Esophagus muscularis mucosa (tissue), 4 donors: Measurements from ENCODE around the gene GIPC3. TPM values are rescaled to one million over a fixed set of nuclear protein-coding genes. Genes with fewer than 3 reads are reported as not detected.

Experiments
- DNase-seq: peaks from one replicate; pipeline ENCODE4 v3.0.0-alpha.2; 2017; ENCODE audit errors: extremely low spot score
- H3K27ac ChIP-seq, 4 donors: fragments of 200-600 bp; sonication (generic); replicated peaks in 1 of 4; 1 replicate in 3 of 4; 2 replicates in 1 of 4; pipeline ENCODE4 v1.5.1; 2016 to 2019; ENCODE audit warnings: mild to moderate bottlenecking in 1 of 4
- H3K27me3 ChIP-seq, 4 donors: fragments of 200-600 bp; sonication (generic); one replicate each; pipeline versions ENCODE4 v1.5.1 to v1.6.0; 2016 to 2019
- H3K36me3 ChIP-seq, 4 donors: fragments of 200-600 bp; sonication (generic); one replicate each; pipeline ENCODE4 v1.5.1; 2016 to 2019
- H3K4me1 ChIP-seq, 4 donors: fragments of 200-600 bp; sonication (generic); one replicate each; pipeline ENCODE4 v1.5.1; 2016 to 2019
- H3K4me3 ChIP-seq, 4 donors: fragments of 200-600 bp; sonication (generic); 1 replicate in 2 of 4; 2 replicates in 2 of 4; pipeline ENCODE4 v1.5.1; 2016 to 2019; ENCODE audit warnings: mild to moderate bottlenecking in 4 of 4, moderate library complexity in 1 of 4
- H3K9me3 ChIP-seq, 4 donors: fragments of 200-600 bp; sonication (generic); 1 replicate in 3 of 4; 2 replicates in 1 of 4; pipeline ENCODE4 v1.5.1; 2016 to 2019
- CTCF ChIP-seq, 3 experiments: fragments of 200-600 bp in 2 of 3; fragments of 450-650 bp in 1 of 3; sonication (generic) in 2 of 3; IDR thresholded peaks; one replicate each; pipeline ENCODE4 v1.5.1; 2017 to 2019; ENCODE audit warnings: antibody characterized with exemption in 3 of 3, mild to moderate bottlenecking in 2 of 3, moderate library complexity in 1 of 3
- EP300 ChIP-seq: sonication (generic); formaldehyde crosslinking; IDR thresholded peaks from one replicate; pipeline ENCODE4 v1.6.1; 2017; ENCODE audit warnings: antibody characterized with exemption
- POLR2A ChIP-seq: fragments of 450-650 bp; IDR thresholded peaks from one replicate; pipeline ENCODE4 v1.6.1; 2017; ENCODE audit warnings: antibody characterized with exemption, moderate library complexity, mild to moderate bottlenecking, low read depth
- POLR2AphosphoS5 ChIP-seq, 2 donors: sonication (generic); formaldehyde crosslinking; IDR thresholded peaks; one replicate each; pipeline ENCODE4 v1.6.1; 2017; ENCODE audit warnings: antibody characterized with exemption in 2 of 2
- WGBS: methylation state at CpG from one replicate; pipeline ENCODE4 v1.1.5; 2018; 5-methylcytosine and 5-hydroxymethylcytosine counted together
- intact Hi-C: fragments of 100-400 bp; cut with DNase I; formaldehyde crosslinking; loops from one replicate; pipeline ENCODE4 v1.15.1; 2023
- total RNA-seq, 4 donors: library from RNA; depleted of rRNA; stranded (reverse); fragments of >200 nt; gene quantifications; one replicate each; pipeline versions ENCODE4 v1.1.0 to v1.2.1, GENCODE V29; 2016

GIPC3 gene
- total RNA-seq, 4 donors from 2014 or later, result 4.1 to 17.5 (median 4.9) TPM

- Histone ChIP-seq H3K27me3 (no peaks in the 10 kb centered on the region), H3K4me1 (peaks cover 23 to 58% (median 40%) of the 10 kb centered on the region in 4 donors), H3K4me3 (no peak overlapping the region), H3K27ac (no peak overlapping the region), H3K36me3 (peaks cover 26 to 72% (median 62%) of the 10 kb centered on the region in 4 donors), H3K9me3 (no peaks in the 10 kb centered on the region)
- TF ChIP-seq POLR2A (no peak), POLR2AphosphoS5 (IDR thresholded peaks at IDR 0.05) (no peak), CTCF (IDR thresholded peaks at IDR 0.05) (no peak), EP300 (no peak)
- no peak for DNase-seq
- WGBS, result 81% methylated on average over 10 of the region's 24 CpGs
- intact Hi-C loops, result no loop called here
Observed at GRCh38 chr19:3620817-3621547, 35.7 kb downstream of the GIPC3 start.

GRCh38 chr19:3621689-3622088, 36.4 kb downstream of the GIPC3 start:
- Histone ChIP-seq H3K9me3 (no peaks in the 10 kb centered on the region), H3K27ac (no peak overlapping the region), H3K4me3 (no peak overlapping the region), H3K27me3 (no peaks in the 10 kb centered on the region), H3K4me1 (peaks cover 24 to 61% (median 42%) of the 10 kb centered on the region in 4 donors), H3K36me3 (peaks cover 26 to 65% (median 56%) of the 10 kb centered on the region in 4 donors)
- WGBS, result 92% methylated on average over 15 of the region's 15 CpGs
- intact Hi-C loops, result no loop called here
- DNase-seq, result no peak
- TF ChIP-seq POLR2AphosphoS5 (IDR thresholded peaks at IDR 0.05), result no peak
- TF ChIP-seq EP300, result no peak
- no peak for TF ChIP-seq CTCF (IDR thresholded peaks at IDR 0.05)
- TF ChIP-seq POLR2A, result no peak

GRCh38 chr19:3622224-3622623, 36.9 kb downstream of the GIPC3 start:
- Histone ChIP-seq H3K4me3 (no peak overlapping the region), H3K36me3 (peaks cover 26 to 60% (median 51%) of the 10 kb centered on the region in 4 donors), H3K27ac (no peak overlapping the region), H3K9me3 (no peaks in the 10 kb centered on the region), H3K27me3 (no peaks in the 10 kb centered on the region), H3K4me1 (peaks cover 24 to 63% (median 45%) of the 10 kb centered on the region in 4 donors)
- DNase-seq, result no peak
- no peak for TF ChIP-seq EP300
- no peak for TF ChIP-seq POLR2A
- TF ChIP-seq CTCF (IDR thresholded peaks at IDR 0.05), result no peak
- no peak for TF ChIP-seq POLR2AphosphoS5 (IDR thresholded peaks at IDR 0.05)
- 80% methylated on average over 12 of the region's 12 CpGs for WGBS
- intact Hi-C loops, result no loop called here

GRCh38 chr19:3623716-3624115, 38.4 kb downstream of the GIPC3 start:
- TF ChIP-seq EP300 (no peak), POLR2AphosphoS5 (IDR thresholded peaks at IDR 0.05) (no peak), POLR2A (no peak), CTCF (IDR thresholded peaks at IDR 0.05) (no peak)
- H3K36me3 ChIP-seq, result peaks cover 26 to 52% (median 50%) of the 10 kb centered on the region in 4 donors
- peaks cover 16 to 52% (median 37%) of the 10 kb centered on the region in 4 donors for H3K4me1 ChIP-seq
- intact Hi-C loops, result no loop called here
- no peaks in the 10 kb centered on the region for H3K27me3 ChIP-seq
- no peak overlapping the region for H3K27ac ChIP-seq
- no peaks in the 10 kb centered on the region for H3K9me3 ChIP-seq
- DNase-seq, result no peak
- H3K4me3 ChIP-seq, result no peak overlapping the region
- WGBS, result 90% methylated on average over 23 of the region's 34 CpGs
